COR-L47 (cell line): ENCODE data around the gene SMIM3.
A peak's percentile ranks its signal among the peaks of the same experiment; 100 is the strongest.
"Not testable (repeated sequence)": the region's sequence is repeated elsewhere in the genome, so short reads cannot be mapped to it uniquely, and the experiment has no call there.

Source experiments
- DNase-seq: peaks from one replicate; lab custom pipeline; 2025; lab: John Stamatoyannopoulos, UW

The SMIM3 gene

DNA sequence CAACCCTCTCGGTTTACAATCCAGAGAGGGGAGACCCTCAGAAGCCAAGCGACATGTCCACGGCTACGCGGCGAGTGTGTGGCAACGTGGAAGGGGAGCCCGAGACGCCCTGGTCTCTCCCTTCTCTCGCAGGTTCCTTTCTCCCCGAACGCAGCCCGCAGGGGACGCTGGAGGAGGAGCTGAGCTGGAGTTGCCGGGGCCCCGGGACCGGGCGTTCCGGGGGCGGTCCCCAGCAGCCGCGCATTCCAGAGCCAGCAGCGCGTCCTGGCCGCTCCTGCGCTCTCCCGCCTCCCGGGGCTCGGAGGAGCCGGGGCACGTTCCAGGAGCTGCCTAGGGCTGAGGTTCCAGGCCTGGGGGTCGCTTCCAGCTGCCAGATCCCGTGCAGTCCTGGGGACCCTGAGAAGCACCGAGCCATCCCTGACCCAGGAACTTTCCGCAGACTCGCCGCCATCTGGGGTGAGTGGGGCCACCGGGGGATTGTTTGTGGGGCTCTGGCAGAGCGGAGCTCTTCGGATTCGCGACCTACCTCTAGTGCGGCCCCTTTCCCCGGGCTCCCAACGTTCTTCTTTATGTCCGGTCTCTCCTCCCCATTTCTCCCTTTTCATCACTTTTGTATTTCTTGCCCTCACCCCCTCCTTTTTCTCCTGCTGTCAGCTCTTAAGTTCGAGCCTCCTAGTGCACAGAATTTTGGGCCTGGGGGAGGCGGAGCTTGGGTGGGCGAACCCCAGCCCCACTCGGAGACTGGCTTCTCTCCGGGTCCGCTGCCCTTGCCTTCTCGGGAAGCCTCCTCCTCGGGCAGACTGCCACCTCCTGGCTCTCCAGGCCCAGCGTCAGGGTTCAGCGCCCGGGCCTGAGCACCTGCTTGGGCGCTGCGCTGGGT is at the start of gene SMIM3:
Gene SMIM3 (plus strand): TSS at position 241 of the 880 bp plus-strand sequence. CDS start 16,684 bp downstream, outside the sequence.
- no peak for DNase-seq

GRCh38 chr5:150729859-150730258 is 48.7 kb upstream of the SMIM3 start:
- no peak for DNase-seq

- DNase-seq, result no peak
Observed at GRCh38 chr5:150731669-150732242, 46.8 kb upstream of the SMIM3 start.

DNA sequence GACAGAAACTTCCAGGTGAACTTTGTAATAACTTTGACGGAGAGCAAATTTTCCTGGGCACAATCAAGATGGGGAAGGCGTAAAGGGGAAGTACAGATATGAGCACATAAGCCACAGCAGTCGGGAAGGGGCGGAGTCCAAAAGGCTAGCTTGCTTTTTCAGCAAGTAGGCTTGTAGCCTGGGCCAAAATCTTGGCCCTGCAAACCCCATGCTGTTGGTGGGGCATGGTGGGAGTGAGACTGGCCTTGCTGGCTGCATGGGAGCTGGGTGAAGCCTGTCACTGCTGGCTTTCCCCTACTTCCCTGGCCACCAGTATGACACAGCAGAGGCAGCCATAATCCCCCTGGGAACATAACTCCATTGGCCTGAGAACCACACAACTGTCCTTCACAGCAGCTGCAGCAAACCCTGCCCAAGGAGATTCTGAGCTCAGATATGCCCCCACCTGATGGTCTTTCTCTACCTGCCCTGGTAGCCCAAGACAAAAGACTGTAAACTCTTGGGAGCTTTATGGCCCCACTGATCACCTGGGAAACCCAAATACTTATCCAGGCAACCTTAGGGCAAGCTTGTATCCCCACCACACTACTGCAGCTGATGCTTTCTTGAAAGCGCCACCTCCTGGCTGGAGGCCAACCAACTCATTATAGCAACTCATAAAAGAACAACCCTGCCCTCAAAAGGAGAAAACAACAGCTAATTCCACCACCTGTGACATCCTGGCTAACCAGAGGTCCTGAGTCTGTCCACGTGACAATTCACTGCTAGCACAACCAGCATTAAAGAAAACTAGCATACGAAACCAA is 43.8 kb upstream of the SMIM3 start:
- no peak for DNase-seq

DNA sequence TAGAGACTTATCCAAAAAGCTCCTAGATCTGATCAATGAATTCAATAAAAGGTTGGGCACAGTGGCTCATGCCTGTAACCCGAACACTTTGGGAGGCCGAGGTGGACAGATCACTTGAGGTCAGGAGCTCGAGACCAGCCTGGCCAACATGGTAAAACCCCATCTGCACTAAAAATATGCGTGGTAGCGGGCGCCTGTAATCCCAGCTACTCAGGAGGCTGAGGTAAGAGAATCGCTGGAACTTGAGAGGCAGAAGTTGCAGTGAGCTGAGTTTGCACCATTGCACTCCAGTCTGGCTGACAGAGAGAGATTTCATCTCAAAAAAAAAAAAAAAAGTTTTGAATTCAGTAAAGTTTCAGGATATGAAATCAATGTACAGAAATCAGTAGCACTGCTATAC is 39.7 kb upstream of the SMIM3 start:
- no peak for DNase-seq

- no peak for DNase-seq
Observed at GRCh38 chr5:150740992-150741391, 37.6 kb upstream of the SMIM3 start.

GRCh38 chr5:150742455-150743141 is 36.0 kb upstream of the SMIM3 start:
- DNase-seq, result not testable (repeated sequence)

DNA sequence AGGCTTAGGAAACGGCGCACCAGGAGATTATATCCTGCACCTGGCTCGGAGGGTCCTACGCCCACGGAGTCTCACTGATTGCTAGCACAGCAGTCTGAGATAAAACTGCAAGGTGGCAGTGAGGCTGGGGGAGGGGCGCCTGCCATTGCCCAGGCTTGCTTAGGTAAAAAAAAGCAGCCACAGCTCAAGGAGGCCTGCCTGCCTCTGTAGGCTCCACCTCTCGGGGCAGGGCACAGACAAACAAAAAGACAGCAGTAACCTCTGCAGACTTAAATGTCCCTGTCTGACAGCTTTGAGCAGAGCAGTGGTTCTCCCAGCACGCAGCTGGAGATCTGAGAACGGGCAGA is 35.4 kb upstream of the SMIM3 start:
- DNase-seq, result not testable (repeated sequence)

DNA sequence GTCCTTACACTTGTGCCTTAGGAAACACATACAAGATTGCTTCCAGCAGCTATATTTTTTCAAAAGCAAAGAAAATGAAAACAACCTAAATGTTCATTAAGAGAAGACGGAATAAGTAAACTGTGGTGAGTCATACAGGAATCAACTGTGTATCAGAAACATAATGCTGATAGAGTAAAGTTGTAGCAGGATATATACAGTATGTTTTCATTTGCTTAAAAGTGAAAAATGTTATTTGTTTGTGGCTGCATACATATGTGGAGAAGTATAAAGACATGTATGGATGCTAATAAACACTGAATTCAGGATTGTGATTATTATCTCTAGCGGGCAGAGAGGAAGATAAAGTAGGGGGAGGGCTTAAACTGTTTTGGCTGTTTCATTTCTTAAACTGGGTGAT is 28.1 kb upstream of the SMIM3 start:
- no peak for DNase-seq

- no peak for DNase-seq
Observed at GRCh38 chr5:150751096-150751891, 27.3 kb upstream of the SMIM3 start.

GRCh38 chr5:150753463-150753862 is 25.1 kb upstream of the SMIM3 start:
- no peak for DNase-seq

- no peak for DNase-seq
Observed at GRCh38 chr5:150753863-150754262, 24.7 kb upstream of the SMIM3 start.

DNA sequence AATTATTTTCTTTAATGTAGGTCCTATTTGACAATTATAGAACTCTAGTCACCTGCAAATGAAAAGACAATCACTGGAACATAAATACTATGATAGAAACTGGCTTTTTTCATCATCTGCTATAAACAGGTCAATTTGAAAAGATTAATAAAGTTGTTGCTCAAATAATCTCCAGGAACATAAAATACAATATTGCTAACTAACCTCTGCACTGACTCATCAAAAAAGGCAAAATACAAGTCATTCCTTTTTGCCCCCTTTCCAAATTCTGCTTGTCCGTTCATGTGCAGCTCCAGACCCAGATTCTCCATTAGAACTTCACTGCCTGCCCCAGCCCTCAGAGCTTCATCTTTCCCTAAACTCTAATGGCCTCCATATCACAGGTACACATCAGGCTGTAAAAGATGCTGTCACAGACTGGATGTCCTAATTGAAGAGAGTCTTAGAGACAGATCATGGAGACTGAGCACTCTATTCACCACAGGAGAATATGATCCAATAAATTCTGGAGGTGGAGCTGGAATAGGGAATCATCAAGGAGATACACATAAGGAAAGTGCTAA is 21.4 kb upstream of the SMIM3 start:
- DNase-seq, result no peak

GRCh38 chr5:150758203-150758530 is 20.4 kb upstream of the SMIM3 start:
- no peak for DNase-seq

DNA sequence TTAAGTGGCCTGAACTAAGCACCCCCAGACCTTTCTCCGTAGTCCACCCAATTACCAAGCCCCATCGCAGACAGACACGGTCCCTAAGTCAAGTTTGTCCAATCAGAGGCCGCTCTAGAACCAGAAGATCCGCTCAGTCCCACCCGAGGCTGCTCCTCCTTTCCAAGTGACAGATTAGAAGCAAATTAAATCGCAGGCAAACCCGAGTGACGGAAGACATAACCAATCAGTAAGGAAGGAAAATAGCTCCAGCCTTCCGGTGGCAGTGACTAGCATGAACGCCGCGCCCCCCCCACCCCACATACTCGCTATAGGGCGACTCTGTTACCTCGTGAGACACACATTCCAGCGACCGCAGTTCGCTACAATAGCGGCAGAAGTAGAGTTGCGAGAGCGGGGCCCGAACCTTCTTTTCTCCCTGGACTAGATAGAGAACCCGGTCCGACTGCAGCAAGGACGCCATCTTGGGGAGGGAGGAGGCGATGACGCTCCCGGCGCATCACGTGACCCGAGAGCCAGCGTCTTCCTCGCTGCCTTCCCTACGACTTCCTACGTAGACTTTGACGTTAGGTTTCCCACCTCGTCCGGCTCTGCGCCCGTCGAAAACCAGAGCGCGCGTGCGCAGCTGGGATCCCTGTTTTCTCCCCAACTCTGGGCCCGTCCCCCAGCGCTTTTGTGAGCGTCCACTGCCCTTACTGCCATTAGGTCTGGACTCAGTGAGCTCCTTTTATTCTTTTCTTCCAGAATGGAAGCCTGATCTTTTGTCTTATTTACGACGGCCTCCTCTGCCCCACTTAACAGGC is 19.8 kb upstream of the SMIM3 start, which contains the start of gene DCTN4:
Gene DCTN4 (minus strand): TSS at position 487 of the 803 bp plus-strand sequence. CDS start 24 bp downstream, at position 463.
- peak; percentile 97 for DNase-seq

GRCh38 chr5:150759334-150759583 is 19.3 kb upstream of the SMIM3 start:
- no peak for DNase-seq

- no peak for DNase-seq
Observed at GRCh38 chr5:150762211-150762610, 16.3 kb upstream of the SMIM3 start.

GRCh38 chr5:150763023-150763769 is 15.4 kb upstream of the SMIM3 start:
- peak; percentile 89 for DNase-seq

DNA sequence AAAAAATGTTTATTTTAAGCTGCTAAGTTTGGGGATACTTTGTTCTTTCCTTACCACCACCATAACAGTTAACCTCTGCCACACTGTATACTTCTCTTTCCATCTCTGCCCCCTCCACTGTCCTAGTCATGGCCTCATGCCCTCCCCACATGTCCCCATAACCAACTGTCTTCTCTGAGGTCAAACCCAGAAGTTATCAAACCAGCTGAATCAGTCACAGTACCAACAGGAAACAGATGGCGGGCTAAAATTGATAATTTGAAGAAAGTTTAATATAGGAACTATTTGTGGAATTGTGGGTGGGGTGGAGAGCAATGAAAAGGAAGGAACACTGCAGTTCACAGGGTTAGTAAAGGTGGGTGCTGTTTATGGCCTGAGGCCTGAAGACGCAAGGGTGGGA is 14.0 kb upstream of the SMIM3 start:
- DNase-seq, result no peak
